ENCODE data around the gene DEDD2. TPM values are rescaled to one million over a fixed set of nuclear protein-coding genes. Genes with fewer than 3 reads are reported as not detected.

DEDD2 gene
- total and polyA plus RNA-seq, 5 experiments from 2014 or later, result 56.5 to 149 (median 117) TPM

- H3K9me3 Mint-ChIP-seq, result no peaks in the 10 kb centered on the region
- peak in 1 of 2 donors; percentile 0 for ATAC-seq
- H3K27me3 Mint-ChIP-seq, result peaks cover 0 to 2% (median 0%) of the 10 kb centered on the region in 5 donors
- peaks cover 0 to 44% (median 8%) of the 10 kb centered on the region in 3 donors for H3K36me3 Mint-ChIP-seq
- H3K27ac Mint-ChIP-seq, result peak overlapping the region; percentile 94 to 100 (median 98)
- H3K4me3 Mint-ChIP-seq, result peak overlapping the region; percentile 91 to 97 (median 94)
- H3K4me1 Mint-ChIP-seq, result peaks cover 41 to 85% (median 81%) of the 10 kb centered on the region in 4 donors
- DNase-seq, result peak in 8 of 10 donors; percentile 10 to 71 (median 26)
- POLR2A ChIA-PET, result interaction anchor here (0.5 to 7.7 kb wide), 15 partner anchors 9 to 339 kb away, joined by 3 to 62 read pairs (median 5); partner anchors contain the start of genes GSK3A and POU2F2
Measured at GRCh38 chr19:42216653-42217519, 591 bp downstream of the DEDD2 start.

- H3K27me3 Mint-ChIP-seq, result peaks cover 0 to 2% (median 0%) of the 10 kb centered on the region in 5 donors
- DNase-seq (no peak), ATAC-seq (no peak)
- peak overlapping the region; percentile 49 to 99 (median 96) for H3K27ac Mint-ChIP-seq
- H3K4me1 Mint-ChIP-seq, result peaks cover 36 to 79% (median 71%) of the 10 kb centered on the region in 4 donors
- peaks cover 0 to 57% (median 12%) of the 10 kb centered on the region in 3 donors for H3K36me3 Mint-ChIP-seq
- no peaks in the 10 kb centered on the region for H3K9me3 Mint-ChIP-seq
- POLR2A ChIA-PET, result interaction anchor here (0.7 to 7.7 kb wide), 5 partner anchors 9 to 91 kb away, joined by 3 to 62 read pairs (median 5); partner anchors contain the start of gene GSK3A
- H3K4me3 Mint-ChIP-seq, result peak overlapping the region; percentile 73 to 97 (median 93)
Measured at GRCh38 chr19:42214810-42215485, 2.5 kb downstream of the DEDD2 start.

GRCh38 chr19:42212886-42213285 lies 4.6 kb downstream of the DEDD2 start:
- Mint-ChIP-seq H3K27me3 (peaks cover 0 to 2% (median 0%) of the 10 kb centered on the region in 5 donors), H3K9me3 (no peaks in the 10 kb centered on the region), H3K27ac (peak overlapping the region; percentile 18 to 98 (median 64)), H3K4me1 (peaks cover 37 to 77% (median 69%) of the 10 kb centered on the region in 4 donors), H3K36me3 (peaks cover 0 to 78% (median 13%) of the 10 kb centered on the region in 3 donors), H3K4me3 (peak overlapping the region in 9 of 10 donors; percentile 4 to 75 (median 51))
- POLR2A ChIA-PET, result interaction anchor here (0.6 to 7.7 kb wide), 2 partner anchors 12 to 79 kb away, joined by 3 to 62 read pairs; no protein-coding TSS in a partner anchor
- DNase-seq (no peak), ATAC-seq (no peak)

DNA sequence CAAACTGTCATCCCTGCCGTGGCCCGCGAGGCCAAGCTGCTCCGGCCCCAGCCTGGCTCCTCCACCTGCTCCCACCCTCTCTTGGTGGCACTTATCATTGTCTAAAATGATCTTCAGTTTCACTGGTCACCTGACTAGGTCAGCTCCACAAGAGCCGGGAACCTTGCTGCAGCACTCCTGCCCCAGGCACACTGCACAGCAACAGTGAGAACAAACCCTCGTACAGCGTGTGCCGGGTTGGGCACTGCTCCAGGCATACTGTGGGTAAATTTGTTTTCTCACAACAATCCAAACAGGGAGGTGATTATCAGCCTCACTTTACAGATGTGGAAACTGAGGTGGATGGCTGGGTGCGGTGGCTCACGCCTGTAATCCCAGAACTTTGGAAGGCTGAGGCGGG lies 8.9 kb downstream of the DEDD2 start:
- POLR2A ChIA-PET, result no interaction called here
- peak overlapping the region in 3 of 10 donors; percentile 26 to 66 (median 46) for H3K4me3 Mint-ChIP-seq
- H3K27me3 Mint-ChIP-seq, result no peaks in the 10 kb centered on the region
- ATAC-seq (no peak), DNase-seq (no peak)
- H3K9me3 Mint-ChIP-seq, result no peaks in the 10 kb centered on the region
- peaks cover 0 to 89% (median 17%) of the 10 kb centered on the region in 3 donors for H3K36me3 Mint-ChIP-seq
- peak overlapping the region in 8 of 10 donors; percentile 3 to 83 (median 76) for H3K27ac Mint-ChIP-seq
- peaks cover 31 to 80% (median 64%) of the 10 kb centered on the region in 4 donors for H3K4me1 Mint-ChIP-seq

GRCh38 chr19:42207767-42208271 lies 9.7 kb downstream of the DEDD2 start:
- POLR2A ChIA-PET, result interaction anchor here (1.0 to 1.7 kb wide), 3 partner anchors 9 to 23 kb away, joined by 3 to 5 read pairs (median 4); no protein-coding TSS in a partner anchor
- H3K4me3 Mint-ChIP-seq, result peak overlapping the region in 7 of 10 donors; percentile 45 to 75 (median 50)
- peaks cover 0 to 89% (median 11%) of the 10 kb centered on the region in 3 donors for H3K36me3 Mint-ChIP-seq
- H3K27ac Mint-ChIP-seq, result peak overlapping the region; percentile 24 to 90 (median 83)
- peak; percentile 39 to 62 for ATAC-seq
- H3K27me3 Mint-ChIP-seq, result no peaks in the 10 kb centered on the region
- H3K9me3 Mint-ChIP-seq, result no peaks in the 10 kb centered on the region
- DNase-seq, result peak in 2 of 10 donors; percentile 12 to 62
- peaks cover 29 to 80% (median 64%) of the 10 kb centered on the region in 4 donors for H3K4me1 Mint-ChIP-seq

- peaks cover 35 to 80% (median 66%) of the 10 kb centered on the region in 4 donors for H3K4me1 Mint-ChIP-seq
- H3K27ac Mint-ChIP-seq, result peak overlapping the region; percentile 24 to 91 (median 83)
- H3K36me3 Mint-ChIP-seq, result peaks cover 0 to 90% (median 9%) of the 10 kb centered on the region in 3 donors
- peak in 1 of 2 donors; percentile 18 for ATAC-seq
- no peaks in the 10 kb centered on the region for H3K9me3 Mint-ChIP-seq
- peak overlapping the region in 6 of 10 donors; percentile 28 to 75 (median 50) for H3K4me3 Mint-ChIP-seq
- POLR2A ChIA-PET, result interaction anchor here (1.0 to 1.7 kb wide), 4 partner anchors 10 to 643 kb away, joined by 3 to 5 read pairs (median 4); no protein-coding TSS in a partner anchor
- H3K27me3 Mint-ChIP-seq, result no peaks in the 10 kb centered on the region
- peak in 1 of 10 donors; percentile 55 for DNase-seq
Measured at GRCh38 chr19:42206871-42207755, 10.4 kb downstream of the DEDD2 start.

DNA sequence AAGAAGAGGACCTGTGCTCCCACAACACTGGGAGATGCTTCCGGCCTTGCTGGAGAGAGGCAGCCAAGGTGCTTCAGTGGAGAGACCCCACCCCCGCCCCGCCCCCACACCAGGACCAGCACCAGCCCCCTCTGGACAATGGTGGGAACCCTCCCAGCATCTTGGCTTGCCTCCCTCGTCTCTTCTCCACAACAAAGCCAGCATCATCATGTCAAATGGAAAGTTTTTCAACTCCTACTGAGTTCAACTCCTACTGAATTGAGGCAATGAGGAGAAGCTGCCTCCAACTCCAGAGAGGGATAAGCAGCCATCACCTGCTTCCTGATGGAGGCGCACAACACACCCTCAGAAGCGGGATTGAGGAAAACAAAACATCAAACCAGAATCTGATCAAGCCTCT lies 12.8 kb downstream of the DEDD2 start:
- H3K4me1 Mint-ChIP-seq, result peaks cover 51 to 93% (median 84%) of the 10 kb centered on the region in 4 donors
- no peaks in the 10 kb centered on the region for H3K9me3 Mint-ChIP-seq
- H3K4me3 Mint-ChIP-seq, result no peak overlapping the region
- POLR2A ChIA-PET, result no interaction called here
- no peak for ATAC-seq
- H3K36me3 Mint-ChIP-seq, result peaks cover 0 to 78% (median 4%) of the 10 kb centered on the region in 3 donors
- H3K27me3 Mint-ChIP-seq, result no peaks in the 10 kb centered on the region
- no peak for DNase-seq
- peak overlapping the region in 5 of 10 donors; percentile 15 to 88 (median 63) for H3K27ac Mint-ChIP-seq

- peak overlapping the region in 5 of 10 donors; percentile 4 to 87 (median 14) for H3K4me3 Mint-ChIP-seq
- H3K9me3 Mint-ChIP-seq, result no peaks in the 10 kb centered on the region
- ATAC-seq, result no peak
- no peak for DNase-seq
- POLR2A ChIA-PET, result interaction anchor here (0.5 kb wide), 1 partner anchor 113 kb away, joined by 3 read pairs; no protein-coding TSS in a partner anchor
- no peaks in the 10 kb centered on the region for H3K27me3 Mint-ChIP-seq
- H3K27ac Mint-ChIP-seq, result peak overlapping the region in 9 of 10 donors; percentile 21 to 88 (median 81)
- H3K4me1 Mint-ChIP-seq, result peaks cover 58 to 94% (median 87%) of the 10 kb centered on the region in 4 donors
- H3K36me3 Mint-ChIP-seq, result peaks cover 0 to 73% (median 9%) of the 10 kb centered on the region in 3 donors
Measured at GRCh38 chr19:42203700-42204099, 13.8 kb downstream of the DEDD2 start.

GRCh38 chr19:42202290-42202880 lies 15.1 kb downstream of the DEDD2 start:
- Mint-ChIP-seq H3K27me3 (no peaks in the 10 kb centered on the region), H3K9me3 (no peaks in the 10 kb centered on the region), H3K36me3 (peaks cover 0 to 67% (median 8%) of the 10 kb centered on the region in 3 donors), H3K4me1 (peaks cover 52 to 93% (median 85%) of the 10 kb centered on the region in 4 donors), H3K27ac (peak overlapping the region; percentile 84 to 97 (median 92)), H3K4me3 (peak overlapping the region; percentile 23 to 89 (median 84))
- no peak for ATAC-seq
- DNase-seq, result no peak
- POLR2A ChIA-PET, result interaction anchor here (0.6 to 6.1 kb wide), 5 partner anchors 12 to 80 kb away, joined by 3 to 62 read pairs (median 3); partner anchors contain the start of genes DEDD2 and POU2F2

DNA sequence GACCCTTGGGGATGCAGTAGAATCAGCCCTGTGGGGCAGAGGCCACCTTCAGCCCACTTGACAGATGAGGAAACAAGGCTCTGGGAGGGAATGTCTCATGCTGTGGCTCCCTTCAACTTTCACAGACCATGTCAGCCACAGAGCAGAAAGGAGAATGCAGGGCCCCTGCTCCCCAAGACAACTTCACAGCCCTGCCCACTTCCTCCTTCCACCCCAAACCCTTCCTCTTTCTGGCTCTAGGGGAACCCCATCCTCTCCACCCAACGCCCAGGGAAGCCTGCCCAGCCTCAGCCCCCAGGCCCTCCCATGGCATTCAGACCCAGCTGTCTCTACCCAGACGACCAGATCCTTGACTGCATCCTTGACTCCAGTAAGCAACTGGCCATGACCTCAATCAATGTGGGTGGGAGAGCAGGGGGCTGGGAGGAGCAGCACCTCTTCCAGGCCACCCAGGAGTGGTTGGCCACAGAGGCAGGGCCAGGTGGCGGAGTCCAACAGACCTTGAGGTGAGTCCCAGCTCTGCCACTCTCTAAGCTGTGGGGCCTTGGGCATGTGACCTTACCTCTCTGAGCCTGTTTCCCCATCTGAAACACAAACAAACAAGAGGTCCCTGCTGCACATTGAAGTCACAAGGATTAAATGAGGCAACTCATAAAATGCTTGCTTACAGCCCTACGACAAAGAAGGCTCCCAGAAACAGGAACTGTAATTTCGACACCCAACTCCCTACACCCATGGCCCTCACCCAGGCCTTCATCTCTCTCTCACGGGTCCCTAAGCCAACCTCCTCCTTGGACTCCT lies 15.8 kb downstream of the DEDD2 start:
- ATAC-seq (peak; percentile 13 to 16), DNase-seq (peak in 5 of 10 donors; percentile 16 to 46 (median 35))
- peaks cover 54 to 94% (median 86%) of the 10 kb centered on the region in 4 donors for H3K4me1 Mint-ChIP-seq
- H3K4me3 Mint-ChIP-seq, result peak overlapping the region; percentile 75 to 89 (median 84)
- H3K27ac Mint-ChIP-seq, result peak overlapping the region; percentile 88 to 97 (median 92)
- H3K27me3 Mint-ChIP-seq, result no peaks in the 10 kb centered on the region
- no peaks in the 10 kb centered on the region for H3K9me3 Mint-ChIP-seq
- POLR2A ChIA-PET, result interaction anchor here (1.1 to 6.1 kb wide), 5 partner anchors 13 to 81 kb away, joined by 3 to 62 read pairs (median 3); partner anchors contain the start of genes DEDD2 and POU2F2
- H3K36me3 Mint-ChIP-seq, result peaks cover 0 to 66% (median 8%) of the 10 kb centered on the region in 3 donors
